Measurements from ENCODE around the gene KCNH1. TPM values are rescaled to one million over a fixed set of nuclear protein-coding genes. Genes with fewer than 3 reads are reported as not detected.

The KCNH1 gene
- polyA plus RNA-seq, 1 donor from 2014 or later, result 3.9 TPM

DNA sequence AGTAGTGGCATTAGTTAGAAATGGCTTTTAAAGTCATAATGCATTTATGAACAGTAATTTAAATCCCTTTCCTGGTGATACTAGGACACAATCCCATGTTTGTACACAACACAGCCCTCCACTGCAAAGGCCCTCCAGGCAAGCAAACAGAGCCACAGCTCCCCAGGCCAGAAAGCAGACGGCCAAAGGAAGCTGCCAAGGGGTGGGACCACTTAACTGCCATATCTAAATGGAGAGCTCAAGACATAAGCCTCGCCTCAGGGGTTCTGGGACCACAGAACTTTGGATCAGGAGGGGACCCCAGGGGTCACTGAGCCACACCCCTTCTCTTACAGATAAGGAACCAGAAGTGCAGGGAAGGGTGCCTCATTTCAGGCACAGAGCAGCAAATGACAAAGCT is 189.7 kb downstream of the KCNH1 start:
- Histone ChIP-seq H3K27me3 (ENCODE audit: insufficient read depth, low read depth, low read length) (no peaks in the 10 kb centered on the region), H3K79me2 (replicated peaks; ENCODE audit: insufficient read depth, low read length) (no peaks in the 10 kb centered on the region), H3K9me3 (ENCODE audit: low read length) (no peaks in the 10 kb centered on the region), H3F3A (ENCODE audit: insufficient read depth, low read length, poor library complexity, severe bottlenecking) (no peaks in the 10 kb centered on the region), H3K9ac (ENCODE audit: low read length) (no peak overlapping the region), H2AFZ (ENCODE audit: low read depth, low read length) (no peak overlapping the region), H3K4me2 (ENCODE audit: low read length) (no peak overlapping the region), H3K27ac (ENCODE audit: low read length) (no peak overlapping the region), H3K4me3 (ENCODE audit: low read length) (no peak overlapping the region), H3K36me3 (ENCODE audit: insufficient read depth, low read length) (no peaks in the 10 kb centered on the region), H3K9me2 (ENCODE audit: insufficient read depth, low read length) (no peaks in the 10 kb centered on the region), H4K20me1 (ENCODE audit: insufficient read depth) (no peaks in the 10 kb centered on the region)
- TF ChIP-seq EP300 (conservative IDR thresholded peaks at IDR 0.05; ENCODE audit: poor library complexity, severe bottlenecking), result no peak
- TF ChIP-seq, protein P1, sequence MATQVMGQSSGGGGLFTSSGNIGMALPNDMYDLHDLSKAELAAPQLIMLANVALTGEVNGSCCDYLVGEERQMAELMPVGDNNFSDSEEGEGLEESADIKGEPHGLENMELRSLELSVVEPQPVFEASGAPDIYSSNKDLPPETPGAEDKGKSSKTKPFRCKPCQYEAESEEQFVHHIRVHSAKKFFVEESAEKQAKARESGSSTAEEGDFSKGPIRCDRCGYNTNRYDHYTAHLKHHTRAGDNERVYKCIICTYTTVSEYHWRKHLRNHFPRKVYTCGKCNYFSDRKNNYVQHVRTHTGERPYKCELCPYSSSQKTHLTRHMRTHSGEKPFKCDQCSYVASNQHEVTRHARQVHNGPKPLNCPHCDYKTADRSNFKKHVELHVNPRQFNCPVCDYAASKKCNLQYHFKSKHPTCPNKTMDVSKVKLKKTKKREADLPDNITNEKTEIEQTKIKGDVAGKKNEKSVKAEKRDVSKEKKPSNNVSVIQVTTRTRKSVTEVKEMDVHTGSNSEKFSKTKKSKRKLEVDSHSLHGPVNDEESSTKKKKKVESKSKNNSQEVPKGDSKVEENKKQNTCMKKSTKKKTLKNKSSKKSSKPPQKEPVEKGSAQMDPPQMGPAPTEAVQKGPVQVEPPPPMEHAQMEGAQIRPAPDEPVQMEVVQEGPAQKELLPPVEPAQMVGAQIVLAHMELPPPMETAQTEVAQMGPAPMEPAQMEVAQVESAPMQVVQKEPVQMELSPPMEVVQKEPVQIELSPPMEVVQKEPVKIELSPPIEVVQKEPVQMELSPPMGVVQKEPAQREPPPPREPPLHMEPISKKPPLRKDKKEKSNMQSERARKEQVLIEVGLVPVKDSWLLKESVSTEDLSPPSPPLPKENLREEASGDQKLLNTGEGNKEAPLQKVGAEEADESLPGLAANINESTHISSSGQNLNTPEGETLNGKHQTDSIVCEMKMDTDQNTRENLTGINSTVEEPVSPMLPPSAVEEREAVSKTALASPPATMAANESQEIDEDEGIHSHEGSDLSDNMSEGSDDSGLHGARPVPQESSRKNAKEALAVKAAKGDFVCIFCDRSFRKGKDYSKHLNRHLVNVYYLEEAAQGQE (IDR thresholded peaks at IDR 0.05; ENCODE audit: borderline replicate concordance), result no peak
- no peak for TF ChIP-seq EZH2 (IDR thresholded peaks at IDR 0.05; ENCODE audit: borderline replicate concordance, insufficient read depth, low read length, poor library complexity, severe bottlenecking)
- no peak for TF ChIP-seq SMC3 (conservative IDR thresholded peaks at IDR 0.05; ENCODE audit: poor library complexity)
- TF ChIP-seq TAF1 (IDR thresholded peaks at IDR 0.05; ENCODE audit: low read depth), result no peak
- TF ChIP-seq POLR2AphosphoS5 (IDR thresholded peaks at IDR 0.05), result no peak
- TF ChIP-seq, protein P2, sequence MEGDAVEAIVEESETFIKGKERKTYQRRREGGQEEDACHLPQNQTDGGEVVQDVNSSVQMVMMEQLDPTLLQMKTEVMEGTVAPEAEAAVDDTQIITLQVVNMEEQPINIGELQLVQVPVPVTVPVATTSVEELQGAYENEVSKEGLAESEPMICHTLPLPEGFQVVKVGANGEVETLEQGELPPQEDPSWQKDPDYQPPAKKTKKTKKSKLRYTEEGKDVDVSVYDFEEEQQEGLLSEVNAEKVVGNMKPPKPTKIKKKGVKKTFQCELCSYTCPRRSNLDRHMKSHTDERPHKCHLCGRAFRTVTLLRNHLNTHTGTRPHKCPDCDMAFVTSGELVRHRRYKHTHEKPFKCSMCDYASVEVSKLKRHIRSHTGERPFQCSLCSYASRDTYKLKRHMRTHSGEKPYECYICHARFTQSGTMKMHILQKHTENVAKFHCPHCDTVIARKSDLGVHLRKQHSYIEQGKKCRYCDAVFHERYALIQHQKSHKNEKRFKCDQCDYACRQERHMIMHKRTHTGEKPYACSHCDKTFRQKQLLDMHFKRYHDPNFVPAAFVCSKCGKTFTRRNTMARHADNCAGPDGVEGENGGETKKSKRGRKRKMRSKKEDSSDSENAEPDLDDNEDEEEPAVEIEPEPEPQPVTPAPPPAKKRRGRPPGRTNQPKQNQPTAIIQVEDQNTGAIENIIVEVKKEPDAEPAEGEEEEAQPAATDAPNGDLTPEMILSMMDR (IDR thresholded peaks at IDR 0.05; ENCODE audit: poor library complexity, severe bottlenecking), result no peak
- TF ChIP-seq RAD21 (conservative IDR thresholded peaks at IDR 0.05), result no peak
- no peak for TF ChIP-seq MXI1 (conservative IDR thresholded peaks at IDR 0.05; ENCODE audit: poor library complexity, severe bottlenecking)

- Histone ChIP-seq H3K36me3 (ENCODE audit: insufficient read depth, low read length) (no peaks in the 10 kb centered on the region), H3K79me2 (replicated peaks; ENCODE audit: insufficient read depth, low read length) (no peaks in the 10 kb centered on the region), H4K20me1 (ENCODE audit: insufficient read depth) (no peaks in the 10 kb centered on the region), H3K4me3 (ENCODE audit: low read length) (no peak overlapping the region), H3K27me3 (ENCODE audit: insufficient read depth, low read depth, low read length) (no peaks in the 10 kb centered on the region), H3K9ac (ENCODE audit: low read length) (no peak overlapping the region), H3K27ac (ENCODE audit: low read length) (no peak overlapping the region), H3K9me3 (ENCODE audit: low read length) (no peaks in the 10 kb centered on the region), H3K4me2 (ENCODE audit: low read length) (no peak overlapping the region), H3K9me2 (ENCODE audit: insufficient read depth, low read length) (no peaks in the 10 kb centered on the region), H2AFZ (ENCODE audit: low read depth, low read length) (no peak overlapping the region), H3F3A (ENCODE audit: insufficient read depth, low read length, poor library complexity, severe bottlenecking) (no peaks in the 10 kb centered on the region)
- TF ChIP-seq SMC3 (conservative IDR thresholded peaks at IDR 0.05; ENCODE audit: poor library complexity) (no peak), RAD21 (conservative IDR thresholded peaks at IDR 0.05) (no peak), MXI1 (conservative IDR thresholded peaks at IDR 0.05; ENCODE audit: poor library complexity, severe bottlenecking) (no peak), EP300 (conservative IDR thresholded peaks at IDR 0.05; ENCODE audit: poor library complexity, severe bottlenecking) (no peak), TAF1 (IDR thresholded peaks at IDR 0.05; ENCODE audit: low read depth) (no peak), EZH2 (IDR thresholded peaks at IDR 0.05; ENCODE audit: borderline replicate concordance, insufficient read depth, low read length, poor library complexity, severe bottlenecking) (no peak), POLR2AphosphoS5 (IDR thresholded peaks at IDR 0.05) (no peak)
- TF ChIP-seq, protein P2 (IDR thresholded peaks at IDR 0.05; ENCODE audit: poor library complexity, severe bottlenecking), result no peak
- TF ChIP-seq, protein P1 (IDR thresholded peaks at IDR 0.05; ENCODE audit: borderline replicate concordance), result no peak
Measured at GRCh38 chr1:210942513-210942912, 191.4 kb downstream of the KCNH1 start.

All from neural cell (in vitro differentiated cells).